Cardiac septum (tissue), 1 donor: ENCODE measurements around the gene TYMP. TPM values are rescaled to one million over a fixed set of nuclear protein-coding genes. Genes with fewer than 3 reads are reported as not detected.
A peak's percentile ranks its signal among the peaks of the same experiment; 100 is the strongest.
"Not testable (repeated sequence)": the region's sequence is repeated elsewhere in the genome, so short reads cannot be mapped to it uniquely, and the experiment has no call there.

Experiments
- DNase-seq: peaks from one replicate; pipeline ENCODE4 v3.0.0-alpha.2; 2020; ENCODE audit warnings: low spot score
- intact Hi-C: fragments of 100-400 bp; cut with DNase I; formaldehyde crosslinking; loops from one replicate; pipeline ENCODE4 v1.14.0; 2022
- total RNA-seq: library from RNA; stranded (reverse); fragmentation: NEBNext Ultra II Directional; extraction: Animal tissue kit (Norgen Biotek cat#: 25700); gene quantifications from one replicate; pipeline ENCODE4 v1.2.1, GENCODE V29; 2021
- donor health status: DM: no; HTN: no; CAD: no.

The TYMP gene
- total RNA-seq, 1 donor from 2014 or later, result 18.3 TPM

- DNase-seq, result no peak
- intact Hi-C loops, result no loop called here
Measured at GRCh38 chr22:50544746-50545253, 15.0 kb upstream of the TYMP start.

- peak; percentile 94 for DNase-seq
- intact Hi-C loops, result no loop called here
Measured at GRCh38 chr22:50544078-50544745, 14.4 kb upstream of the TYMP start.

- intact Hi-C loops, result no loop called here
- peak; percentile 88 for DNase-seq
Measured at GRCh38 chr22:50542416-50542927, 12.7 kb upstream of the TYMP start.

GRCh38 chr22:50541667-50542026 lies 11.8 kb upstream of the TYMP start:
- peak; percentile 86 for DNase-seq
- intact Hi-C loops, result not testable (repeated sequence)

- no peak for DNase-seq
Measured at GRCh38 chr22:50540381-50540780, 10.6 kb upstream of the TYMP start.

GRCh38 chr22:50537765-50538164 lies 8.0 kb upstream of the TYMP start:
- intact Hi-C loops, result no loop called here

More at GRCh38 chr22:50540381-50540780, 10.6 kb upstream of the TYMP start:
- intact Hi-C loops, result no loop called here

GRCh38 chr22:50536226-50536625 lies 6.4 kb upstream of the TYMP start:
- intact Hi-C loops, result no loop called here
- no peak for DNase-seq

More at GRCh38 chr22:50537765-50538164, 8.0 kb upstream of the TYMP start:
- DNase-seq, result no peak

- intact Hi-C loops, result no loop called here
- DNase-seq, result no peak
Measured at GRCh38 chr22:50535113-50535512, 5.3 kb upstream of the TYMP start.

GRCh38 chr22:50533856-50534711 lies 4.3 kb upstream of the TYMP start:
- DNase-seq, intact Hi-C loops: not testable (repeated sequence)

GRCh38 chr22:50532824-50533796 lies 3.3 kb upstream of the TYMP start:
- intact Hi-C loops, result no loop called here
- no peak for DNase-seq

GRCh38 chr22:50531962-50532674 lies 2.3 kb upstream of the TYMP start:
- intact Hi-C loops, result no loop called here
- DNase-seq, result peak; percentile 91

GRCh38 chr22:50531546-50531961 lies 1.7 kb upstream of the TYMP start:
- intact Hi-C loops, result no loop called here
- DNase-seq, result no peak

- intact Hi-C loops, result no loop called here
- DNase-seq, result peak; percentile 95
Measured at GRCh38 chr22:50530877-50531545, 1.2 kb upstream of the TYMP start.

- intact Hi-C loops, result no loop called here
- no peak for DNase-seq
Measured at GRCh38 chr22:50530580-50530876, 716 bp upstream of the TYMP start.

- peak; percentile 79 for DNase-seq
- intact Hi-C loops, result loop anchor here (5.0 kb wide), 2 partner anchors 33 to 53 kb away; partner anchors contain the start of genes CHKB and SYCE3
Measured at GRCh38 chr22:50529416-50529896, 356 bp downstream of the TYMP start.

- intact Hi-C loops, result loop anchor here (5.0 kb wide), 2 partner anchors 33 to 53 kb away; partner anchors contain the start of genes CHKB and SYCE3
- DNase-seq, result no peak
Measured at GRCh38 chr22:50528682-50529415, 963 bp downstream of the TYMP start.

GRCh38 chr22:50527921-50528681 lies 1.7 kb downstream of the TYMP start:
- intact Hi-C loops, result loop anchor here (5.0 kb wide), 2 partner anchors 34 to 54 kb away; partner anchors contain the start of genes CHKB and SYCE3
- DNase-seq, result no peak
